AG04449 (cell line): Measurements from ENCODE around the gene SYT13.

Experiments used
- CTCF ChIA-PET: fragments of 350-600 bp; formaldehyde crosslinking; extraction: SDS; loops from one replicate; lab custom pipeline; 2021; ENCODE audit warnings: antibody characterized with exemption; lab: Yijun Ruan, JAX
- POLR2A ChIA-PET: fragments of 400-600, 350-600 bp; formaldehyde crosslinking; extraction: SDS; loops from one replicate; lab custom pipeline; 2020; ENCODE audit warnings: antibody characterized with exemption, inconsistent platforms; lab: Yijun Ruan, JAX
- DNase-seq: peaks from one replicate; pipeline ENCODE4 v3.0.0-alpha.2; 2010; ENCODE audit warnings: low read depth, low spot score
- H3K4me3 ChIP-seq: 2 replicates; pipeline ENCODE4 v1.5.1; 2011; ENCODE audit warnings: low read depth, mild to moderate bottlenecking, control low read depth, low read length
- CTCF ChIP-seq: IDR thresholded peaks from one replicate; pipeline ENCODE4 v1.5.1; 2011; ENCODE audit warnings: mild to moderate bottlenecking, moderate library complexity, low read length, control low read depth, inconsistent platforms; ENCODE audit not compliant: insufficient read depth; ENCODE audit errors: missing control alignments

SYT13 gene

GRCh38 chr11:45246241-45246640 is 39.9 kb downstream of the SYT13 start:
- ChIA-PET CTCF (interaction anchor here (1.1 to 2.3 kb wide), 3 partner anchors 13 to 136 kb away, joined by 3 to 11 read pairs (median 7); no protein-coding TSS in a partner anchor), POLR2A (no interaction called here)
- H3K4me3 ChIP-seq = no peak overlapping the region
- TF ChIP-seq CTCF = no peak
- DNase-seq = no peak

- POLR2A ChIA-PET = no interaction called here
- no peak for DNase-seq
- CTCF ChIA-PET = interaction anchor here (0.7 to 2.3 kb wide), 6 partner anchors 10 to 135 kb away, joined by 3 to 11 read pairs (median 4); no protein-coding TSS in a partner anchor
- no peak for TF ChIP-seq CTCF
- no peak overlapping the region for H3K4me3 ChIP-seq
These were observed 40.7 kb downstream of the SYT13 start for GRCh38 chr11:45245218-45246045.

GRCh38 chr11:45243967-45244366 is 42.2 kb downstream of the SYT13 start:
- no peak for DNase-seq
- POLR2A ChIA-PET = no interaction called here
- H3K4me3 ChIP-seq = no peak overlapping the region
- CTCF ChIA-PET = interaction anchor here (0.7 to 6.6 kb wide), 6 partner anchors 9 to 140 kb away, joined by 3 to 37 read pairs (median 4); no protein-coding TSS in a partner anchor
- TF ChIP-seq CTCF = no peak

GRCh38 chr11:45239733-45240132 is 46.4 kb downstream of the SYT13 start:
- no peak overlapping the region for H3K4me3 ChIP-seq
- no peak for DNase-seq
- CTCF ChIA-PET = interaction anchor here (1.9 to 6.6 kb wide), 2 partner anchors 8 to 13 kb away, joined by 6 to 37 read pairs; no protein-coding TSS in a partner anchor
- no peak for TF ChIP-seq CTCF
- POLR2A ChIA-PET = no interaction called here

GRCh38 chr11:45238724-45239123 is 47.4 kb downstream of the SYT13 start:
- ChIA-PET POLR2A (no interaction called here), CTCF (interaction anchor here (1.2 to 6.6 kb wide), 4 partner anchors 9 to 128 kb away, joined by 5 to 37 read pairs (median 7); no protein-coding TSS in a partner anchor)
- DNase-seq = peak; percentile 37
- no peak for TF ChIP-seq CTCF
- no peak overlapping the region for H3K4me3 ChIP-seq

- TF ChIP-seq CTCF = no peak
- DNase-seq = no peak
- CTCF ChIA-PET = interaction anchor here (0.9 to 6.6 kb wide), 6 partner anchors 9 to 127 kb away, joined by 3 to 37 read pairs (median 7); no protein-coding TSS in a partner anchor
- H3K4me3 ChIP-seq = no peak overlapping the region
- POLR2A ChIA-PET = no interaction called here
These were observed 48.3 kb downstream of the SYT13 start for GRCh38 chr11:45237711-45238315.
